Measurements from ENCODE around the gene MCOLN2. TPM values are rescaled to one million over a fixed set of nuclear protein-coding genes. Genes with fewer than 3 reads are reported as not detected.
"Not testable (repeated sequence)": the region's sequence is repeated elsewhere in the genome, so short reads cannot be mapped to it uniquely, and the experiment has no call there.

MCOLN2 gene
- total RNA-seq, 1 donor from 2014 or later = 1.0 TPM

- peaks cover 6% of the 10 kb centered on the region for H3K27me3 Mint-ChIP-seq (ENCODE audit: low read depth)
- H3K9me3 Mint-ChIP-seq = no peaks in the 10 kb centered on the region
- H3K36me3 Mint-ChIP-seq (ENCODE audit: low read depth) = no peaks in the 10 kb centered on the region
- no peak for TF ChIP-seq CTCF (conservative IDR thresholded peaks at IDR 0.05)
- H3K4me1 Mint-ChIP-seq = no peaks in the 10 kb centered on the region
- no peak overlapping the region for H3K27ac Mint-ChIP-seq (ENCODE audit: unreplicated experiment)
- DNase-seq (ENCODE audit: low read depth, low spot score) = no peak
- H3K4me3 Mint-ChIP-seq = no peak overlapping the region
These were observed 78.1 kb downstream of the MCOLN2 start for GRCh38 chr1:84918726-84919336.

- H3K4me1 Mint-ChIP-seq = no peaks in the 10 kb centered on the region
- peaks cover 9% of the 10 kb centered on the region for H3K27me3 Mint-ChIP-seq (ENCODE audit: low read depth)
- H3K36me3 Mint-ChIP-seq (ENCODE audit: low read depth) = no peaks in the 10 kb centered on the region
- no peak overlapping the region for H3K27ac Mint-ChIP-seq (ENCODE audit: unreplicated experiment)
- H3K9me3 Mint-ChIP-seq = no peaks in the 10 kb centered on the region
- H3K4me3 Mint-ChIP-seq = no peak overlapping the region
- TF ChIP-seq CTCF (conservative IDR thresholded peaks at IDR 0.05) = no peak
- no peak for DNase-seq (ENCODE audit: low read depth, low spot score)
These were observed 80.0 kb downstream of the MCOLN2 start for GRCh38 chr1:84916897-84917296.

- Mint-ChIP-seq H3K4me3 (no peak overlapping the region), H3K4me1 (no peaks in the 10 kb centered on the region), H3K9me3 (peaks cover 4% of the 10 kb centered on the region), H3K27ac (ENCODE audit: unreplicated experiment) (no peak overlapping the region), H3K36me3 (ENCODE audit: low read depth) (no peaks in the 10 kb centered on the region), H3K27me3 (ENCODE audit: low read depth) (peaks cover 17% of the 10 kb centered on the region)
- DNase-seq (ENCODE audit: low read depth, low spot score) = no peak
- no peak for TF ChIP-seq CTCF (conservative IDR thresholded peaks at IDR 0.05)
These were observed 83.4 kb downstream of the MCOLN2 start for GRCh38 chr1:84913555-84913892.

GRCh38 chr1:84912726-84913554 lies 84.0 kb downstream of the MCOLN2 start:
- Mint-ChIP-seq H3K4me1 (no peaks in the 10 kb centered on the region), H3K9me3 (peaks cover 4% of the 10 kb centered on the region), H3K4me3 (no peak overlapping the region), H3K36me3 (ENCODE audit: low read depth) (no peaks in the 10 kb centered on the region), H3K27me3 (ENCODE audit: low read depth) (peaks cover 14% of the 10 kb centered on the region), H3K27ac (ENCODE audit: unreplicated experiment) (no peak overlapping the region)
- no peak for TF ChIP-seq CTCF (conservative IDR thresholded peaks at IDR 0.05)
- DNase-seq (ENCODE audit: low read depth, low spot score) = no peak

- not testable (repeated sequence) for H3K4me1 Mint-ChIP-seq; H3K27ac Mint-ChIP-seq (ENCODE audit: unreplicated experiment); H3K4me3 Mint-ChIP-seq
These were observed 88.0 kb downstream of the MCOLN2 start for GRCh38 chr1:84908746-84909464.

More at GRCh38 chr1:84908746-84909464, 88.0 kb downstream of the MCOLN2 start:
- DNase-seq (ENCODE audit: low read depth, low spot score); H3K9me3 Mint-ChIP-seq; H3K36me3 Mint-ChIP-seq (ENCODE audit: low read depth): not testable (repeated sequence)
- peaks cover 14% of the 10 kb centered on the region for H3K27me3 Mint-ChIP-seq (ENCODE audit: low read depth)

Data from neural crest cell (in vitro differentiated cells).